ENCODE results near the gene TNFAIP2.

GRCh38 chr14:103126088-103126872 lies 3.0 kb downstream of the TNFAIP2 start:
- TF ChIP-seq POLR2A (IDR thresholded peaks at IDR 0.05): no peak
- no peak for TF ChIP-seq CTCF (IDR thresholded peaks at IDR 0.05)
- TF ChIP-seq POLR2AphosphoS5 (IDR thresholded peaks at IDR 0.05): no peak
